Lower leg skin (tissue), 3 donors: Measurements from ENCODE around the gene LAMC2.

Experiments
- CTCF ChIP-seq, 3 donors: fragments of 450-650 bp; IDR thresholded peaks; one replicate each; pipeline ENCODE4 v1.5.1; 2016; ENCODE audit warnings: antibody characterized with exemption in 3 of 3, mild to moderate bottlenecking in 3 of 3, moderate library complexity in 2 of 3
- POLR2A ChIP-seq, 2 donors: fragments of 450-650 bp; IDR thresholded peaks; one replicate each; pipeline ENCODE4 v1.6.1; 2016 to 2017; ENCODE audit warnings: antibody characterized with exemption in 2 of 2, mild to moderate bottlenecking in 1 of 2, moderate library complexity in 1 of 2

GRCh38 chr1:183236158-183236725 lies 50.2 kb downstream of the LAMC2 start:
- TF ChIP-seq CTCF (IDR thresholded peaks at IDR 0.05) = no peak
- no peak for TF ChIP-seq POLR2A (IDR thresholded peaks at IDR 0.05)
